Measurements from ENCODE around the gene KISS1R. TPM values are rescaled to one million over a fixed set of nuclear protein-coding genes. Genes with fewer than 3 reads are reported as not detected.

Gene KISS1R
- polyA plus RNA-seq, 4 donors = 0.32 to 1.3 (median 1.00) TPM

GRCh38 chr19:934865-935479 lies 17.8 kb downstream of the KISS1R start:
- no peak for DNase-seq (ENCODE audit: low read depth in 4 of 4, low spot score in 2 of 4)

- DNase-seq (ENCODE audit: low read depth in 4 of 4, low spot score in 2 of 4) = no peak
These were observed 19.0 kb downstream of the KISS1R start for GRCh38 chr19:936175-936546.

- no peak for DNase-seq (ENCODE audit: low read depth in 4 of 4, low spot score in 2 of 4)
These were observed 20.1 kb downstream of the KISS1R start for GRCh38 chr19:937259-937694.

DNA sequence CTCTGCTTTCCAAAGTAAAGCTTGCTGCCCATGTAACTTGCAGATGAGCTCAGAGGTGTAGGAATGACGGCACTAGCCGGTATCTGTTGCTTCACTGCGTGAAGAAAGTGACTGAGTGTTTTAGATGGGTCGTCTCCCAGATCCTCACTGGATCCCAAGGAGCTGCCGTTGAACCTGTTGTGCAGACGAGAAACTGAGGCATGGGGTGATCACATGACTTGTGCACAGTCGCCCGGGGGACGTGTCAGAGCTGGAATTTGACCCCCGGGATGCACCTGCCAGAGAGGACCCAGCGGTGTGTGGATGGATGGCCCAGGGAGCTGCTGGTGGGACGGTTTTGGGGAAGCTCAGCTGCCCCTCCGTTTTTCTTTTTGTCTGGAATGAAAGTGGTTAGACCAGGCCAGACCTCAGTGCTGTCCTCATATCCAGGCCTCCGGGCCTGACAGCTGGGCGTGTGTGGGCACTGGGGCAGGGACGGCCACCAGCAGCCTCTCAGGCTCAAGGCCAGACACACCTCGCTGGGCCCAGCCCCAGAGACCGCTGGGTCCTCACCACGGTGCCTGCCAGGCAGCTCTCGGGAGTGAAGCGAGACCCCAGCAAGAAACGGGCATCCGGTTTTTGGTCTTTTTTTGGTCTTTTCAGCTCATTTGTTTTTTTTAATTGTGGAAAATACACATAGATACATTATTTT lies 21.2 kb downstream of the KISS1R start:
- DNase-seq (ENCODE audit: low read depth in 4 of 4, low spot score in 2 of 4) = no peak

GRCh38 chr19:939439-939838 lies 22.3 kb downstream of the KISS1R start:
- DNase-seq (ENCODE audit: low read depth in 4 of 4, low spot score in 2 of 4) = no peak

DNA sequence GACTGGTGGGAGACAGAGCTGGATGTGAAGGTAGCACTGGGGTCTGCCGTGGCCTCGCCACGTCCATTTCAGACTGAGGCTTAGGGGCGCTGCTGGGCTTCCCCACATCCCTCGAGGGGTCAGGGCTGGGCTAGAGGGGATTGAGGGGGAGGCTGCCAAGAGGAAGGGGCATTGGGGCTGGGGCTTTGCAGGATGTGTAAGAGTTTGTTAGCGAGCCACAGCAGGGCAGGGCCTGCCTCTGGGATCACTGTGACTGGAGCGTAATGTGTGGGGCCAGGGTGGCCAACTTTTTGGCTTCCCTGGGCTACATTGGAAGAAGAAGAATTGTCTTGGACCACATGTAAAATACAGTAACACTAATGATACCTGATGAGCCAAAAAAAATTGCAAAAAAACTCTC lies 22.8 kb downstream of the KISS1R start:
- DNase-seq (ENCODE audit: low read depth in 4 of 4, low spot score in 2 of 4) = no peak

GRCh38 chr19:940591-941291 lies 23.6 kb downstream of the KISS1R start:
- DNase-seq (ENCODE audit: low read depth in 4 of 4, low spot score in 2 of 4) = no peak

DNA sequence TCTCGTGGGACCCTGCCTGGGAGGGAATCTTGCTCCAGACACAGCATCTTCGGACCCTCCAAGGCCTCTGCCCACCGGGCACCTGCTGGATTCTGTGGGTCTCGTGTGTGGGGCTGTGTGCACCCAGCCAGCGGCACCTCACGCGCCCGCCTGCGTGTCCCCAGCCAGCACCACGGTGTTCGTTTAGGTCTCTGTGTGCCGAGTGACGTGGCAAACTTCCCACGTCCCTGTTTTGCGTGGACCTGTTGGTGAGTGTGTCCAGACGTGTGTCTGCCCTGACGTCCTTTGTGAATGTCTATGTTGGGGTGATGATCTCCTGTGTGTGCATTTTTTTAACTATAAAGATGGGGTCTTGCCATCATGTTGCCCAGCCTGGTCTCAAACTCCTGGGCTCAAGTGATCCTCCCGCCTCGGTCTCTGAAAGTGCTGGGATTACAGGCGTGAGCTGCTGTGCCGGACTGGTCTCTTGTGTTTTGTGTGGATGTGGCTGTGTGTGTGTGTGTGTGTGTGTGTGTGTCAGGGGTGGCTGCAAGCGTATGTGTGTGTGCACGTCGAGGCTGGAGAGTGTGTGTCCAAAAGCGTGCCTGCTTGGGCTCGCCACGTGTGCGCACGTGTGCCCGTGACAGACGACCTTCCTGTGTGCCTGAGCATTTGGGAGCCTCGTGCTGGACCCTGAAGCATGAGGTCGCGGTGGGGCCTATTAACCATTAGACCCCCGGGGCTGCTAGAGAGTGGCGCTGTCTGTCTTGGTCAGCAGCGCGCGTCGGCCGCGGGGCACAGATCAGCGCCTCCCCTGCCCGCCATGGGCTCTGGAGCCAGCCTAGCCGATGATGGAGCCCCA lies 24.4 kb downstream of the KISS1R start:
- no peak for DNase-seq (ENCODE audit: low read depth in 4 of 4, low spot score in 2 of 4)

DNA sequence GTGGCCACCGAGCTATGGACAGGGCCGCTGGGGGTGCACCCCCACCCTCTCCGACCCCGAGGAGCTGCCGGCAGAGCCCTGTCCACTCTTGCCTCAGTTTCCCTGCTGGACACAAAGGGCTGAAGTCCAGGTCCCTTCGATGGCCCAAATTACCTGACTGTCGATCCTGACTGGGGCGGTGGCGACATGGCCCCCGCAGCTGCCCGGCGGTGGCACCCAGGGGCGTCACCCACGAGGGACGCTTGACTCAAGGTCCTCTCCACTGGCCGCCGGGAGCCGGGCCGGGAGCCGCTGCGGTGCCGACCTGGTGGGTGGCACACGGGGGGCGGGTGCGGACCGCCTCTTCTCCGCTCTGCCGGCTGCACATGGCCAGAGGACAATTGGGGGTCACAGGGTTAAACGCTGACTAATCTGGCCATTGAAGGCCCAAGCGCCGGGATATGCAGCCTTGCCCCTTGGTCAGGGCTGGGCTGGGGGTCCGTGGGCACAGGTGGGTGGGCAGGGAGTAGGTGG lies 25.1 kb downstream of the KISS1R start:
- no peak for DNase-seq (ENCODE audit: low read depth in 4 of 4, low spot score in 2 of 4)

DNA sequence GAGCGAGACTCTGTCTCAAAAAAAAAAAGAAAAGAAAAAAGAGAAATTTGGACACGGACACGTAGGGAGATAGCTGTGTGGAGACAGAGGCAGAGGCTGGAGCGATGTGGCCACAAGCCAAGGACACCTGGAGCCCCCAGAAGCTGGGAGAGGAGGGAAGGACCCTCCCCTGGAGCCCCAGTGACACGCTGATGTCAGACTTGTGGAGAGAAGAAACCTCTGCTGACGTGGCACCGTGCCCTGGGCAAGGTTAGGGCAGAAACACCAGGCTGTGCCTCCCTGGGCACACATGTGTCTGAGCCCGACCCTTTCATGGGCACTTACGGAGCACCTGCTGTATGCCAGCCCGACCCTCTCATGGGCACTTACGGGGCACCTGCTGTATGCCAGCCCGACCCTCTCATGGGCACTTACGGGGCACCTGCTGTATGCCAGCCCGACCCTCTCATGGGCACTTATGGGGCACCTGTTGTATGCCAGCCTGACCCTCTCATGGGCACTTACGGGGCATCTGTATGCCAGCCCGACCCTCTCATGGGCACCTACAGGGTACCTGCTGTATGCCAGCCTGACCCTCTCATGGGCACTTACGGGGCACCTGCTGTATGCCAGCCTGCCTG lies 26.5 kb downstream of the KISS1R start:
- no peak for DNase-seq (ENCODE audit: low read depth in 4 of 4, low spot score in 2 of 4)

GRCh38 chr19:944171-944567 lies 27.0 kb downstream of the KISS1R start:
- no peak for DNase-seq (ENCODE audit: low read depth in 4 of 4, low spot score in 2 of 4)

DNA sequence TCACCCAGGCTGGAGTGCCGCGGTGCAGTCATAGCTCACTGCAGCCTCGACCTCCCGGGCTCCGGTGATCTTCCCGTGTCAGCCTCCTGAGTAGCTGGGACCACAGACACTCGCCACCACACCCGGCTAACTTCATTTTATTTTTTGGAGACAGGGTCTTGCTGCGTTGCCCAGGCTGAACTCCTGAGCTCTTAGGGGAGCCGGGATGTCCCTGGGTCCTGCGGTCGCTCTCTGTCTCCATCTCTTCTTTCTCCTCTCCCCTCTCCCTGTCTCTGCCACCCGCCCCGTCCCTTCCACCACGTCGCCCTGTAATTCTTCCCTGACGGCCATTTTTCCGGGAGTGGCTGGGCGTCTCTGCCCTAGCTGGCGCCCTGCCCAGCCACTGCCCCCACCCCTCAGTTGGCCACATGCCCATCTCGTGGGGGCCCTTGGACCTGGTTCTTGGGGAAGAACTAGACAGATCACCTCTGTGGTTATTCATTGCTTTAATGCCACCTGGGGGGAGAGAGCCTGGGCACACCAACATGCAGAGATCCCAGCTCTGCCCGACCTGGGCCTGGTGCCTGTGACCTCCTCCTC lies 27.6 kb downstream of the KISS1R start:
- no peak for DNase-seq (ENCODE audit: low read depth in 4 of 4, low spot score in 2 of 4)

DNA sequence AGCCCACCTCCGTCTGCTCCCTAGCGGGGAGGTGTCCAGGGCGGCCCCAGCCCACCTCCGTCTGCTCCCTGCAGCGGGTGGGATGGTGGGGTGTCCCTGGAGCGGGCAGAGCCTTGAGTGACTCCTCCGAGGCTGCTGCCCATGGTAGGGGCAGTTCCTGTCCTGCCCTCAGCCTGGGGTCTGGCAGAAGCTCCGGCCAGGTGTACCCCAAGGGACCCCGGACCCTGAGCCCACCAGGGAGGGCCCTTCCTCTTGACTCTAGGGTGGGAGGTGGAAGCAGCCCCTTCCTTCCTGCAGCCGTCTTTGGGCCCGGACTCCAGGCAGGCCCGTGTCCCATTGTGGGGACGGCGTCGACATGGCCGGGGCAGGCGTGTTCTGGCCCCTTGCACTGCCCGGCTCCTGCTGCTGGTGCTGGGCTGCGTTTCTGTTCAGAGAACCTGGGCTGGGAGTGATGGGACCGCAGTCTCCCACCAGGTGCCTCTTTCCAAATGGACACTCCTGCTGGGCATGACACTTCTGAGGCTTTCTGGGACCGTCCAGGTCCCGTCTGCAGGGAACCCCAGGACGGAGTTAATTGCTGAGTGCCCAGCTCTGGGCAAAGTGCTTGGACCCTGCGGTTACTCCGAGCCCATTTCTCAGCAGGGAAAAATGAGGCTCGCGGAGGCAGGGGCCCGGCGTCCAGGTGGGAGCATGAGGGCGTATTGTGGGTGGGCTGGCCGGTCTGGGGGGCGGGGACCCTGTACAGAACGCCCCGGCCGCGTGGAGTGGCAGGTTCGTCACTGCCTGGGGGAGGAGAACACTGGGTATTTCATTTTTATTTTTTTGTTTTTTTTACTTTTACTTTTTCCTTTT lies 28.5 kb downstream of the KISS1R start:
- DNase-seq (ENCODE audit: low read depth in 4 of 4, low spot score in 2 of 4) = no peak

DNA sequence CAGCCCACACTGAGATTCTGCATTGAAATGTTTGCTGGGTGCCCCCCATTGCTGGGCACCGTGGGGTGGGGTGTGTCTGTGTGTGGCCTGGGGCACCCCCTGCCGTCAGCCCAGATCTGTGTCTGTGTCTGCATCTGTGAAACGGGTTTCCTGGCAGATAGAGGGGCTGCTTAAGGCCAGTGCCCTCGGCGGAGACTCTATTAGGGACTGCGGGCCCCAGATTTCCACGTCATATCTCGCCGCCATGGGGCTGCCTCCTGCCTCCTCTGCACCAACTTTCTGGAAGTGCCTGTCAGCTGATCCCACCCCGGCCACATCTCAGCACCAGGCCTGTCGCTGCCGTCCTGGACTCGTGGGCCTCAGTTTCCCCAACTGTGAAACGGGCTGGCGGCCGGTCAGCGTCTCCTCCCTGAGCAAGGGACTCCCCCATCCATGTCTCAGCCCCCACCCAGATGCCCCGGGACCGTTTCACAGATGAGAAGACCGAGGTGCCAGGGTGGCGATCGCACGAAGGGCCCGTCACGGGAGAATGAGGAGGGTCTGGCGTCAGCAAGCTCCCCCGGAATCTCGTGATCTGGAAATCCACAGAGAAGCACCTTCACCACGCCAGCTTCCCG lies 30.1 kb downstream of the KISS1R start:
- DNase-seq (ENCODE audit: low read depth in 4 of 4, low spot score in 2 of 4) = no peak

DNA sequence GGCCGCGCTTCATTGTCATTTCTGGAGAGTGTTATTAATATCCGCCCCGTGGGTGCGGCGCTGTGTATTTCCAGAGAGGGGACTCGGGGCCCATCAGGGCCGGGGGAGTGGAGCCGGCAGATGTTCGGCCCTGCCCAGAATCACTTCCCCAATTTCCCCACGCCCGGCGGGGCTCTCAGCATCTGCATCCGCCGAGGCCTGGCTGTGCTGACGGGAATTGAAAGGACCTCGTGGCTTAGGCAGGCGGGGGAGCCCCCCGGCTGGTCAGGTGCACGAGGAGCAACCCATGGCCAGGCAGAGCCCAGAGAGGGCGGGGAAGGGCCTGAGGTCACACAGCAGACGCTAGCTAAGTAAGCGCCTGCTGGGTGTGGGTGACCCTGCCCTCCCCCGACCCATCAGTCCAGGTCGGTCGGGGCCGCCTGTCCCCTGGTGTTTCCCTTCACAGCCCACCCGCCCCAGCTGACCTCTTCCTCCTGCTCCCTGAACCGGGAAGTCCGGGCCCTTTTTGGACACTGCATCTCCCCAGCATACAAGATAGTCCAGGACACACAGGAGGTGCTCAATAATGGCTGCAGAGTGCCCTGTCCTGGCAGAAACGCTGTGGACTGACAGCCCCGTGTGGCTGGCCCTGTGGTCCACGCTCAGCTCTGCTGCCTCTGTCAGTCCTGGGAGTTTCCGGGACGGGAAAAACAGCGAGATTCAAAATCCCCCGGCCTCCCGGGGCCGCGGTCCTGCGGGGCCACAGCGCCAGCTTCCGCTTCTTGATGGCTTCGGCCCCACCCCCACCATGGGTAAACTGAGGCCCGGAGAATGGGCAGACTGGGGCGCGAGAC lies 30.8 kb downstream of the KISS1R start:
- no peak for DNase-seq (ENCODE audit: low read depth in 4 of 4, low spot score in 2 of 4)

DNA sequence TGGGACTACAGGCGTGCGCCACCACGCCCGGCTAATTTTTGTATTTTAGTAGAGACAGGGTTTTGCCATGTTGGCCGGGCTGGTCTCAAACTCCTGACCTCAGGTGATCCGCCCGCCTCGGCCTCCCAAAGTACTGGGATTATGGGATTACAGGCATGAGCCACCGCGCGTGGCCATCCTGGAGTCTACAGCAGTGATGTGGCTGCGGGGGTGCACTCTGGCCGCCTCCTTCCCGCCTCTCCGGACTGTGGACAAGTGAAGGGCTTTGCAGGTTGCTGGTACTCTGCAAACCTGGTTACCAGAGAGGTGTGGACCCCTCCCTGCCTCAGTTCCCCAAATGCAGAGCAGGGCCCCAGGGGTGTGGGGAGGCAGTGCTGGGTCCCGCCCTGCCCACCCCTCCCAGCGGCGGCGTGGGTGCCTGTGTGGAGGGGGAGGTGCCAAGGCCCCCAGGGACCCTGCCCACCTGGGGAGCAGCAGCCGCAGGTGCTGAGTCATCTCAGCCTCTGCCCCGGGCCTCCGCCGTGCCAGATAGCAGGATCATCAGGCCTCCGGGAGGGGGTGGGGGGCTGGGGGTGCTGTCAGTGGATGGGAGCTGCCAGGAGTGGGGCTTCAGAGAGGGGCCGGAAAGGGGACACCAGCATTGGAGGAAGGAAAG lies 31.8 kb downstream of the KISS1R start:
- DNase-seq (ENCODE audit: low read depth in 4 of 4, low spot score in 2 of 4) = no peak

DNA sequence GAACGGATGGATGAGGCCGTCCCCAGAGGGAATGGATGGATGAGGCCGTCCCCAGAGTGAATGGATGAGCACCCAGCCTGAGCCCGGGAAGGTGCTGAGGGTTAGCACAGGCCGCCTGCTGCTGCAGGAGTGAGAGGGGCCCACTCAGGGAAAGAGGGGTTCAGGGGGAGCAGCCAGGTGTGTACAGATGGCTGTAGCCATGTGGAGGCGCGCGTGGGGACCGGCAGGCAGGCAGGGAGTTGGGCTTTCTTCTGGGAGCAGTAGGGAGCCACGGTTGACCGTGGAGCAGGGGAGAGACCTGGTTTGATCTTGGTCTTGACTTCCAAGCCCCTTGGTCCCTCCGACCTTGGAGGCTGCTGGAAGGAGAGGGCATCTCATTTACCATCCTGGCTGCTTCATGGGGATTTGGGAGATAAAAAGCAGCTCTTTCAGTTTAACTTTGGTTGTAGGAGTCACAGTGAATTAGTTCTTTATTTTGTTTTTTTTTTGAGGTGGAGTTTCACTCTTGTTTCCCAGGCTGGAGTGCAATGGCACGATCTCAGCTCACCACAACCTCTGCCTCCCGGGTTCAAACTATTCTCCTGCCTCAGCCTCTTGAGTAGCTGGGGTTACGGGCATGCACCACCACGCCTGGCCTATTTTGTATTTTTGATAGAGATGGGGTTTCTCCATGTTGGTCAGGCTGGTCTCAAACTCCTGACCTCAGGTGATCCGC lies 33.4 kb downstream of the KISS1R start:
- DNase-seq (ENCODE audit: low read depth in 4 of 4, low spot score in 2 of 4) = no peak

All from left renal cortex interstitium (tissue), 4 donors.